Trophoblast cell (in vitro differentiated cells and primary cell): Measurements from ENCODE around the gene RNF103.
"Not testable (repeated sequence)": the region's sequence is repeated elsewhere in the genome, so short reads cannot be mapped to it uniquely, and the experiment has no call there.

Experiments
- DNase-seq, 2 donors: peaks; one replicate each; pipeline ENCODE4 v3.0.0-alpha.2; 2016
- H2AFZ ChIP-seq: 2 replicates; pipeline ENCODE4 v1.6.1; 2013; ENCODE audit warnings: low read length, moderate library complexity, mild to moderate bottlenecking; ENCODE audit not compliant: insufficient read depth, poor library complexity
- H2AK5ac ChIP-seq: 2 replicates; pipeline ENCODE4 v1.6.1; 2013; ENCODE audit warnings: mild to moderate bottlenecking, low read length
- H2BK120ac ChIP-seq: 2 replicates; pipeline ENCODE4 v1.6.1; 2013; ENCODE audit warnings: low read length, mild to moderate bottlenecking, moderate library complexity; ENCODE audit not compliant: insufficient read depth, poor library complexity
- H2BK12ac ChIP-seq: 2 replicates; pipeline ENCODE4 v1.6.1; 2013; ENCODE audit warnings: mild to moderate bottlenecking, low read length, moderate library complexity
- H2BK5ac ChIP-seq: 2 replicates; pipeline ENCODE4 v1.6.1; 2013; ENCODE audit warnings: low read length, low read depth, moderate library complexity, mild to moderate bottlenecking; ENCODE audit not compliant: poor library complexity
- H3K14ac ChIP-seq: 2 replicates; pipeline ENCODE4 v1.6.1; 2013; ENCODE audit warnings: mild to moderate bottlenecking, low read length
- H3K18ac ChIP-seq: 2 replicates; pipeline ENCODE4 v1.6.1; 2013; ENCODE audit warnings: mild to moderate bottlenecking, low read length
- H3K23ac ChIP-seq: 2 replicates; pipeline ENCODE4 v1.6.1; 2013; ENCODE audit warnings: low read length
- H3K27ac ChIP-seq: 2 replicates; pipeline ENCODE4 v1.5.1; 2013; ENCODE audit warnings: low read depth, mild to moderate bottlenecking, inconsistent platforms, low read length, moderate library complexity
- H3K27me3 ChIP-seq: 2 replicates; pipeline ENCODE4 v1.6.1; 2013; ENCODE audit warnings: inconsistent platforms, mild to moderate bottlenecking, low read length, moderate library complexity; ENCODE audit not compliant: insufficient read depth
- H3K36me3 ChIP-seq, 2 experiments: 1 replicate in 1 of 2; 2 replicates in 1 of 2; pipeline ENCODE4 v1.6.1; 2013; ENCODE audit warnings: low read length in 2 of 2, mild to moderate bottlenecking in 2 of 2, moderate library complexity in 1 of 2; ENCODE audit not compliant: insufficient read depth in 2 of 2, control insufficient read depth in 1 of 2
- H3K4ac ChIP-seq: 2 replicates; pipeline ENCODE4 v1.6.1; 2013; ENCODE audit warnings: low read depth, mild to moderate bottlenecking, low read length, moderate library complexity
- H3K4me1 ChIP-seq, 2 experiments: 1 replicate in 1 of 2; 2 replicates in 1 of 2; pipeline ENCODE4 v1.6.1; 2013; ENCODE audit warnings: low read length in 2 of 2, mild to moderate bottlenecking in 2 of 2, moderate library complexity in 1 of 2; ENCODE audit not compliant: insufficient read depth in 2 of 2, control insufficient read depth in 1 of 2
- H3K4me2 ChIP-seq: 2 replicates; pipeline ENCODE4 v1.6.1; 2013; ENCODE audit warnings: inconsistent platforms, mild to moderate bottlenecking, low read length, moderate library complexity
- H3K4me3 ChIP-seq: 2 replicates; pipeline ENCODE4 v1.5.1; 2013; ENCODE audit warnings: mild to moderate bottlenecking, low read depth, low read length, inconsistent platforms
- H3K79me1 ChIP-seq: one replicate; pipeline ENCODE4 v1.6.1; 2013; ENCODE audit warnings: low read length
- H3K79me2 ChIP-seq: 2 replicates; pipeline ENCODE4 v1.6.1; 2013; ENCODE audit warnings: low read length, mild to moderate bottlenecking; ENCODE audit not compliant: control insufficient read depth, insufficient read depth, poor library complexity
- H3K9ac ChIP-seq: 2 replicates; pipeline ENCODE4 v1.6.1; 2013; ENCODE audit warnings: mild to moderate bottlenecking, low read length
- H3K9me3 ChIP-seq: 2 replicates; pipeline ENCODE4 v1.6.1; 2013; ENCODE audit warnings: low read depth, mild to moderate bottlenecking, control low read depth, inconsistent platforms, low read length; ENCODE audit not compliant: insufficient read depth
- H4K12ac ChIP-seq: 2 replicates; pipeline ENCODE4 v1.6.1; 2013; ENCODE audit warnings: low read depth, mild to moderate bottlenecking, low read length, moderate library complexity
- H4K8ac ChIP-seq: 2 replicates; pipeline ENCODE4 v1.6.1; 2013; ENCODE audit warnings: low read depth, mild to moderate bottlenecking, low read length, moderate library complexity
- H4K91ac ChIP-seq: one replicate; pipeline ENCODE4 v1.6.1; 2013; ENCODE audit warnings: low read depth, mild to moderate bottlenecking, low read length, moderate library complexity
- WGBS: extraction: QIAGEN DNeasy Blood & Tissue Kit; methylation state at CpG from one replicate; pipeline ENCODE4 v1.1.7; 2013; ENCODE audit warnings: missing lambda C conversion rate; ENCODE audit not compliant: insufficient read length, insufficient coverage; ENCODE audit errors: extremely low coverage; 5-methylcytosine and 5-hydroxymethylcytosine counted together

The RNF103 gene

DNA sequence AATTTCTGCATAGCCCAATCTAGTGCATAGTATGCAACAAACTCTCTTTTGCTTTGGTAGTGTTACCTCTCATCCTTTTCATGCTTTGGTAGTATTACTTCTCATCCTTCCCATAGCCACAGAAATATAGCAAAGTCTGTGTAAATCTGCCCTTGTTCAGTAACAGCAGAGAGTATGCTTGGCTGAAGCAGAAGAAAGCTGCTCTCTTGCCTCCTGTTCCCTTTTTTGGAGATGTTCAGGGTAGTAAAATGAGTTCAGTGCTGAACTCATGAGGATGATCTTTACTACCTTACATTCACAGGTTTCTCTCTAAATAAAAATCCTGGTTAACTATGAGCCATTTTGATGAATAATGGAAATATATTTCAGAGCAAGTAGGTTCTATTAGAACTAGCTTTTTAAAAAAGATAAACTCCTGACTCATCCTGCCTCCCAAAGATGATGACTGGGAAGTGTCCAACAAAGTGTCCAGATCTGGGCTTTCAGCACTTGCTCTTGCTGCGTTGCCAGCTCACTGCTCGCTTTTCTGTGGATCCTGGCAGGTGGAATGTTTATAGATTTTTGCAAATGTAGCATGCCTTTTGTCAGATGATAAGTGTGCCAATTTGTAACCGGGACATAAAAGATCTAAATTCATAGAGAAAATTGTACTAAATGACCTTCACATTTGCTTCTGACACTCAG lies 31.0 kb downstream of the RNF103 start:
- H3K79me1 ChIP-seq: no peaks in the 10 kb centered on the region
- no CpG with 5 or more reads among the region's 3 CpGs for whole genome bisulfite sequencing

DNA sequence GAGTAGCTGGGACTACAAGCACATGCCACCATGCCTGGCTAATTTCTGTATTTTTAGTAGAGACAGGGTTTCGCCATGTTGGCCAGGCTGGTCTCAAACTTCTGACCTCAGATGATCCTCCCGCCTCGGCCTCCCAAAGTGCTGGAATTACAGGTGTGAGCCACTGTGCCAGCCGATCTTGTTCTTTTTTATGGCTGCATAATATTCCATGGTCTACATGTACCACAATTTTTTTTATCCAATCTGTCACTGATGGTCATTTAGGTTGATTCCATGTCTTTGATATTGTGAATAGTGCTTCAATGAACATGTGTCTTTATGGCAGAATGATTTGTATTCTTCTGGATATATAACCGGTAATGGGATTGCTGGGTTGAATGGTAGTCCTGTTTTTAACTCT lies 34.0 kb downstream of the RNF103 start:
- not testable (repeated sequence) for H2AFZ ChIP-seq, H2BK5ac ChIP-seq, H3K27ac ChIP-seq, H2BK12ac ChIP-seq, H4K91ac ChIP-seq, H3K18ac ChIP-seq, H3K79me2 ChIP-seq, H3K14ac ChIP-seq, H2BK120ac ChIP-seq, H3K9ac ChIP-seq, H3K4ac ChIP-seq, H4K12ac ChIP-seq, H3K27me3 ChIP-seq, H3K4me3 ChIP-seq, DNase-seq, H3K4me1 ChIP-seq, H3K79me1 ChIP-seq, H3K4me2 ChIP-seq, H3K23ac ChIP-seq, H2AK5ac ChIP-seq, H3K9me3 ChIP-seq, H3K36me3 ChIP-seq, H4K8ac ChIP-seq
- no CpG with 5 or more reads among the region's 5 CpGs for WGBS

More for the DNA sequence above, 31.0 kb downstream of the RNF103 start:
- DNase-seq: no peak
- Histone ChIP-seq H3K18ac (no peak overlapping the region), H3K27me3 (no peaks in the 10 kb centered on the region), H3K4ac (no peak overlapping the region), H3K4me3 (no peak overlapping the region), H4K12ac (no peak overlapping the region), H3K4me1 (no peaks in the 10 kb centered on the region), H2BK12ac (no peak overlapping the region), H2BK120ac (no peak overlapping the region), H2AFZ (no peak overlapping the region), H3K9me3 (no peaks in the 10 kb centered on the region), H3K14ac (no peak overlapping the region), H4K8ac (no peak overlapping the region), H3K36me3 (no peaks in the 10 kb centered on the region), H4K91ac (no peak overlapping the region), H3K4me2 (no peak overlapping the region), H2BK5ac (no peak overlapping the region), H3K23ac (no peak overlapping the region), H3K79me2 (no peaks in the 10 kb centered on the region), H3K9ac (no peak overlapping the region), H2AK5ac (no peak overlapping the region), H3K27ac (no peak overlapping the region)

DNA sequence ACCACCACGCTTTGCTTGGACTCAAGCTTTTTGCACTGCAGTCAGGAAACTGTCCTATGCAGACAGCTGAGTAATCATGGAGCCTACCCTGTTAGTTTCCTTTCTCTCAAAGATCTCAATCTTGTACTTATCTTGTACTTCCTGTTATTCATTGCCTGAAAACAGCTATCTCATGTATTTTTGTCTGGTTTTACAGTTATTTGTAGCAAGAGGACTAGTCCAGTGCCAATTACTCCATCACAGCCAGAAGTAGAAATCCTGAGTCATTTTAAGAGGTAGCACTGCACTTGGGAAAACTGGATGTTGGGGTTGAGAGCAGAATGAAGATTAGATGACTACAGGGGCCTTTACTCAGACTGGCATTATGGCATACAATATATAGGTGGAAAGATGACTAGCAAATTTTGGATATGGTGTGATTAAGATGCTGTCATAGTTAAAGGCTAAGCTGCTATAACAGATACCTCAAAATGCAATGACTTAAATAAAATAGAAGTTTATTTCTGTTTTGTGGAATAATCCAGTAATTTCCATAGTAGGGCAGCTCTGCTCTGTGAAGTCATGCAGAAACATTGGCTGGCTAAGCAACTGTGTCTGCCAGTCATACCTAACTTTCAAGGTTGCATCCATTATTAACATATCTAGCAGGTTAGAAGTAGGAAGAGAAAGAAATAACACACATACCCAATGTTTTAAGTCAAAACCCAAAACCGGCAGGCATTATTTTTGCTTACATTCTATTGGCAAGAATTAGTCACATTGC lies 39.3 kb downstream of the RNF103 start:
- Histone ChIP-seq H3K9me3 (no peaks in the 10 kb centered on the region), H3K23ac (no peak overlapping the region), H3K79me1 (no peaks in the 10 kb centered on the region), H2BK5ac (no peak overlapping the region), H3K79me2 (no peaks in the 10 kb centered on the region), H2BK12ac (no peak overlapping the region), H3K4me2 (no peak overlapping the region), H4K12ac (no peak overlapping the region), H2BK120ac (no peak overlapping the region), H2AK5ac (no peak overlapping the region), H3K27ac (no peak overlapping the region), H3K14ac (no peak overlapping the region), H3K4me3 (no peak overlapping the region), H4K8ac (no peak overlapping the region), H3K9ac (no peak overlapping the region), H3K18ac (no peak overlapping the region), H3K27me3 (no peaks in the 10 kb centered on the region), H3K36me3 (no peaks in the 10 kb centered on the region), H4K91ac (no peak overlapping the region), H3K4ac (no peak overlapping the region), H2AFZ (no peak overlapping the region), H3K4me1 (no peaks in the 10 kb centered on the region)
- peak in 1 of 2 donors; percentile 59 for DNase-seq
- WGBS: no CpG with 5 or more reads among the region's 2 CpGs

DNA sequence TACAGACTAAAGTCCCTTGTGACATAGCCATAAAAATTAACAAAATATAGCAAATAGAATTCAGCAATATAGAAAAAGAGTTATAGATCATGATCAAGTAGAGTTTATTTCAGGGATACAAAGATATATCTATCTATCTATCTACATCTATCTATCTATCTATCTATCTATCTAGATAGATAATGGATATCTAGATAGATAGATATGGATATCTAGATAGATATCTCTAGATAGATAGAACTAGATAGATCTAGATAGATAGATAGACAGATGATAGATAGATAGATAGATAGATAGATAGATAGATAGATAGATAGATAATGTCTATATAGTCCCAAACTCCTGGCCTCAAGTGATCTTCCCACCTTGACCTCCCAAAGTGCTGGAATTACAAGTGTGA lies 43.1 kb downstream of the RNF103 start:
- no peak overlapping the region for H3K18ac ChIP-seq
- no peak overlapping the region for H4K12ac ChIP-seq
- H3K36me3 ChIP-seq: no peaks in the 10 kb centered on the region
- H3K27ac ChIP-seq: no peak overlapping the region
- H3K23ac ChIP-seq: no peak overlapping the region
- no peak overlapping the region for H3K14ac ChIP-seq
- H2BK5ac ChIP-seq: no peak overlapping the region
- no peak overlapping the region for H2BK120ac ChIP-seq
- no peak overlapping the region for H2BK12ac ChIP-seq
- no peak overlapping the region for H2AFZ ChIP-seq
- H3K9me3 ChIP-seq: no peaks in the 10 kb centered on the region
- no peaks in the 10 kb centered on the region for H3K27me3 ChIP-seq
- no peaks in the 10 kb centered on the region for H3K4me1 ChIP-seq
- H3K4ac ChIP-seq: no peak overlapping the region
- no peak overlapping the region for H3K9ac ChIP-seq
- H3K79me2 ChIP-seq: no peaks in the 10 kb centered on the region
- DNase-seq: no peak
- no peak overlapping the region for H3K4me3 ChIP-seq
- H3K4me2 ChIP-seq: no peak overlapping the region
- H4K8ac ChIP-seq: no peak overlapping the region
- no peak overlapping the region for H4K91ac ChIP-seq
- no peaks in the 10 kb centered on the region for H3K79me1 ChIP-seq
- H2AK5ac ChIP-seq: no peak overlapping the region
